Activated CD4-positive, alpha-beta T cell treated with anti-CD3 and anti-CD28 coated beads, Interleukin-10, Interleukin-2, amounts not matched to agents 100 ng/mL and 50 ng/mL, durations not matched to agents 16 hours and 8 hours (primary cell): ENCODE measurements around the gene PYGO2.
A peak's percentile ranks its signal among the peaks of the same experiment; 100 is the strongest.
"Not testable (repeated sequence)": the region's sequence is repeated elsewhere in the genome, so short reads cannot be mapped to it uniquely, and the experiment has no call there.

Experiments
- DNase-seq: peaks from one replicate; pipeline ENCODE4 v3.0.0-alpha.2; 2020

PYGO2 gene

DNA sequence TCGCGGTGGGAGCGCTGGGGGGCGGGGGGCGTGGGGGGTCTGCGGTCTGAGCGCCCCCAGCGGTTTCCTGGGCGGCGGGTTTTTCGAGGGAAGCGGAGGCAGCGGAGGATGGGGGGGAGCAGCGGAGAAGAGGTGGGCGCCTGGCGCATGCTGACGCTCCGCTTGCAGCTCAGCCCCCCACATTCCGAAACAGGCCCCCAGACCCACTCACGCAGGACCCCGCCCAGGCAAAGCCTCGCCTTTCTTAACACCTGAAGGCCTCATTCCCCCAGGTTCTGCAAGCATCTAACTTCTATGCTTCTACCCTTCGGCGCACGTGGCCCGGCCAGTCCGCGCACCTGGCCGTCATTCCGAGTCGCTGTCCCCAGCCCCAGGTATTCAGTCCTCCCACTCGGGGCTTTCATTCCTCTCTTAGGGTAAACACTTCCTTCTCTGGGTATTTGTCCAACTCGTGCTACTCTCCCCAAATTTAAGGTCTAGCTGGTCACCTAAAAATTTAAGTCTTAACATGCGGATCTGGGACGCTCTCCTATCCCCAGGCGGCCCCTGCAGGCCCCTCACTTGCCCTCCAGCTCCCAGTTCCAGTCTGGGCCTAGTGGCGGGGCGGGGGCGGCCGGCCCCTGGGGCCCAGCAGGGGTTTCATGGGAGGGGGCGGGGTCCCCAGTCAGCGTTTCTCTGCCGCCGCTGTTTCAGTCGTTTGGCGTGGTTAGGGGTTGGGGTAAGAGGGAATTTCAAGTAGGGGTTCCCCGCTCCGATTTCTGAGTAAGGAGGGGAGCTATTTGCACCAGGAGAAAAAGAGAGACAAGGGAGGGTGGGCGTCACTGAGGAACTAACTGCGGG lies 38.2 kb upstream of the PYGO2 start:
- peak; percentile 65 for DNase-seq

DNA sequence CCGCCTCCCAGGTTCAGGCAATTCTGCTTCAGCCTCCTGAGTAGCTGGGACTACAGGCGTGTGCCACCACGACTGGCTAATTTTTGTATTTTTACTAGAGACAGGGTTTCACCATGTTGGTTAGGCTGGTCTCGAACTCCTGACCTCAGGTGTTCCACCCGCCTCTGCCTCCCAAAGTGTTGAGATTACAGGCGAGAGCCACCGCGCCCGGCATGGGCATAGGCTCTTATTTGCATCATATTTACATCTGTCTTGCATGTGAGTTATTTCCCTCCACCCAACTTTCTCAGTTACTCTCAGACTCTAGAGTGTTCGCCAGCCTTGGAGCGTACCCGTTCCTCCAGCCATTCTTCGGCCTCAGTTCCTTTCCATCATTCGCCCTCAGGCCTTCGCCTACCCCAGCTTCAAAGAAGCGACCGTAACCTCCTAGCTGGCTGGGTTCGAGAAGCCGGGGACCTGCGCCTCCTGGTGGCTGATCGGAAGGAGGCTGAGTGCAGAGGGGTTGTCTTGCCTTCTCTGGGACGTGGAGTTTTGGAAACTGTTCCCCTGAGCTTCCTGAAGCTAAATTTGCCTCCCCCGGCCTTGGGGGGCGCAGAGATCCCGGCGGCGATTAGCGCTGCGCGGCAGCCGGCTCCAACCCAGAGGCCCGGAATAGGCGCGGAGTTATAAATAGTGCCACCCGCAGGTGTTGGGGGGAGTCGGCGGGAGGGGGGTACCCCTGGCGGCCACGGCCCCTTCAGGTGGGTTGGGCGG lies 37.4 kb upstream of the PYGO2 start:
- DNase-seq, result peak; percentile 90

DNA sequence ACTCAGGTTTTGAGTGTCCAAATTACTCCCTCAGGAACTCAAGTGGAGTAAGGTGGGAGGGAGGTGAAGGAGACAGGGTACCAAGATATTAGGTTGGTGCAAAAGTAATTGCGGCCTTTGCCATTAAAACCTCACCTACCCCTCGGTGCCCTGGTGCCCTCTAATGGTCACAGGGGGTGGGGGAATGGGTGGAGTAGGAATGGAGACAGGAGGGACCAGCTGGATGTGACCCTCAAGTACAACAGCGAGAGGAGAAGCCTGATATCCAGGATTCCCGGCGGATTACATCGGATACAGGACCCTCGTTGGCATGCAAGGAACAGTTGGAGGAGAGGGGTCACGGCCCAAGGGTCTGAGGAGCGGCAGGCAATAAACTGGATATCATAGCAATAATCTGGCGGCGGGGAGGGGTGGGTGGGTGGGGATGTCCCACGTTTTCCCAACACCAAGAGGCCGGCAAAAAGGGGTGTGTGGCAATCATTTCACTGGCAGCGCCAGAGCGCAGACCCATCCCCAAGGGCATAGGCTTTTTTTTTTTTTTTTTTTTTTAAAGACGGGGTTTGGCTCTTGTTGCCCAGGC lies 36.7 kb upstream of the PYGO2 start:
- no peak for DNase-seq

DNA sequence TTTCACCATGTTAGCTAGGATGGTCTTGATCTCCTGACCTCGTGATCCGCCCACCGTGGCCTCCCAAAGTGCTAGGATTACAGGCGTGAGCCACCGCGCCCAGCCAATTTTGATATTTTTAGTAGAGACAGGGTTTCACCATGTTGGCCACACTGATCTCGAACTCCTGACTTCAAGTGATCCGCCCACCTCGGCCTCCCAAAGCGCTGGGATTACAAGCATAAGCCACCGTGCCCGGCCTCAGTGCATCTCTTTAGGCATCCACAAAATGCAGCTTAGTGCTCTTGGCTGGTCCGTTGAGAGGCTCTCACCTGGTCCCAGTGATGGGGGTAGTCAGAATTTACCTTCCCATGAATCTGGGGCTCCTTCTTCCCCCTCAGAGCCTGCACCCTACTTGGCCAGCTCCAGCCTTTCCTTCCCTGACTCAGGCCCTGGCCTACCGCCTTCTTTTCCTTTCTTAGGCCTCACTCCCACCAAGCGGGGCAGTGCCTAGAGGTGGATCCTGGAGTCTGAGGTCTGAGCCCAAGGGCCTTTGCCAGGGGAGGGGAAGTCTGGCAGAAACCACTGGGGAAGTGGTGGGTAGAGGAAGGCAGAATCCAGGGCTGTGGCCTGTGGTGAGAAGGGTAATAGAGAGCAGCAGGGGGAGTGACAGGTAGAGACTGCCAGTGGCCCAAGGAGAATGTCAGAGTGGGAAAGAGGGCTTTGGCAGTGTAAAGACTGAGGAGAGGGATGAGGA lies 35.6 kb upstream of the PYGO2 start:
- DNase-seq, result no peak

DNA sequence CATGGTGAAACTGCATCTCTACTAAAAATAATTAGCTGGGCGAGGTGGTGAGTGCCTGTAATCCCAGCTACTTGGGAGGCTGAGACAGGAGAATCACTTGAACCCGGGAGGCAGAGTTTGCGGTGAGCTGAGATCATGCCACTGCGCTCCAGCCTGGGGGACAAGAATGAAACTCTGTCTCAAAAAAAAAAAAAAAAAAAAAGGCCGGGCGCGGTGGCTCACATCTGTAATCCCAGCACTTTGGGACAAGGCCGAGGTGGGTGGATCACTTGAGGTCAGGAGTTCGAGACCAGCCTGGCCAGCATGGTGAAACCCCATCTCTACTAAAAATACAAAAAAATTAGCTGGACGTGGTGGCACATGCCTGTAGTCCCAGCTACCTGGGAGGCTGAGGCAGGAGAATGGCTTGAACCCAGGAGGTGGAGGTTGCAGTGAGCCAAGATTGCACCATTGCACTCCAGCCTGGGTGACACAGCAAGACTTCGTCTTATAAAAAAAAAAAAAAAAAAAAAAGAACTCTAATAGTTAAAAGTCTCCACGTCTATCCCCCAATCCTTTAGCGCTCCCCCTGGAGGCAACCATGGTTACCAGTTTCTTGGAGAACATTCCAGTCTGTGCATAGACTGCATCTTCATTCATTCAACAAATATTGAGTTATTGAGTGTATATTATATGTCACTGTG lies 33.9 kb upstream of the PYGO2 start:
- DNase-seq, result not testable (repeated sequence)

DNA sequence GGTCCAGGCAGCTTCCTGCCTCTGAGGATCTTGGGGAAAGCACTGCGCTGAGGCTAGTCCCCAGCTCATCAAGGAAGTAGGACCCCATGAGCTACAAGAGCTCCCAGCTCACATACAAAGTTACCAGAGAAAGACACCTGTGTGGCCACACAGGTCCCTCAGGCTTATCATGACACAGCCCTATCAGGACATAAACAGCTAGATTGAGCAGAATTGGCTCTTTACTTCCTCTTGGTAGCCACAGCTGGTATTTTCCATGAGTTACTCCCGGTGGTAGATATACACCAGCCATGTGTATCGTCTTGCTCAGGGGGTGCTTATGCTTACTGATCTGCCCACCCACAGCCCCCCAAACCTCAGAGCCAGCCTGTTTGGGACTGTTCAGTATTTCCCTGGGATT lies 33.0 kb upstream of the PYGO2 start:
- no peak for DNase-seq

DNA sequence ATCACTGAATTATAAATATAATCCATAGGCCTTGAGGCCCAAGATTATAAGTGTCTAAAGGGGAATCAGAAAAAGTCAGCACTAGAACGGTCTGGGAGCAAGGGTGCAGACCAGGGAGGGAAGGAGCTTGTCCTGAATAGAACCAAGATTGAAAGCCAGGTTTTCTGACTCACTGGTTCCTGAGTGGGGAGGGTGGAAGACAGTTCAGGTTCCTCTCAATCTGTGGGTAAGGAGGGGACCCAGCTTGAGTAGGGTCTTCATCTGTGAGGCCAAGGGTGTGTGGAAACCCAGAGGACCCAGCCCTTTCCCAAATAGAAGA lies 32.6 kb upstream of the PYGO2 start:
- DNase-seq, result no peak

DNA sequence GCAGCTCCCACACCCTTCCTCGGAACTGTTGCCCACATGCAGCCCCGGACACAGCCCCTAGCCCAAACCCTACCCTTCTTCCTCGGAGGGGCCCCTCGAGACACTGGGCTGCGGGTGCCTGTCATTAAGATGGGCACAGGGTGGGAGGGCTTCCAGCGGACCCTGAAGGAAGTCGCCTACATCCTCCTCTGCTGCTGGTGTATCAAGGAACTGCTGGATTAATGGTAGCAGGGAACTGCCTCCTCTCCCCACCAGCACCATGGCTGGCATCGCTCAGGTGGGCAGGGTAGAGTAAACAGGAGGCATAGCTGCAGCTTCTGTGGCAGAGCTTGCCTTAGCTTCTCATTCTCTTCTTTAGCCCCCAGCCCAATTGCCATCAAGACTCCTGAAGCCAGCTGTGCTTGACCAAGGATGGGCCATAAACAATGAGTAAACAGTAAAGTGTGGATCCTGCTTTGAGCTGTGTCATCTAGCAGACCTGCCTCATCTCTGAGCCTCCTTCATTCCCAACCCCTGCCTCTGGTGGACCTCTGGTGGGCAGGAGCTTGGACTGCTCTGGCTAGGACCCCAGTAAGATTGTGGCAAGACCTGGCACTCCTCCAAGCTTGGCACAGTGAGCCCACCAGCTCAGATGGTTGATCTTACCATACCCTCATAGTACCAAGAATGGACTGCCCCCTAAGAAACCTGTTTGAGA lies 32.1 kb upstream of the PYGO2 start, which contains the start of gene LENEP:
Gene LENEP (plus strand): TSS at position 15 of the 697 bp plus-strand sequence. CDS start 22 bp downstream, at position 37.
- no peak for DNase-seq

DNA sequence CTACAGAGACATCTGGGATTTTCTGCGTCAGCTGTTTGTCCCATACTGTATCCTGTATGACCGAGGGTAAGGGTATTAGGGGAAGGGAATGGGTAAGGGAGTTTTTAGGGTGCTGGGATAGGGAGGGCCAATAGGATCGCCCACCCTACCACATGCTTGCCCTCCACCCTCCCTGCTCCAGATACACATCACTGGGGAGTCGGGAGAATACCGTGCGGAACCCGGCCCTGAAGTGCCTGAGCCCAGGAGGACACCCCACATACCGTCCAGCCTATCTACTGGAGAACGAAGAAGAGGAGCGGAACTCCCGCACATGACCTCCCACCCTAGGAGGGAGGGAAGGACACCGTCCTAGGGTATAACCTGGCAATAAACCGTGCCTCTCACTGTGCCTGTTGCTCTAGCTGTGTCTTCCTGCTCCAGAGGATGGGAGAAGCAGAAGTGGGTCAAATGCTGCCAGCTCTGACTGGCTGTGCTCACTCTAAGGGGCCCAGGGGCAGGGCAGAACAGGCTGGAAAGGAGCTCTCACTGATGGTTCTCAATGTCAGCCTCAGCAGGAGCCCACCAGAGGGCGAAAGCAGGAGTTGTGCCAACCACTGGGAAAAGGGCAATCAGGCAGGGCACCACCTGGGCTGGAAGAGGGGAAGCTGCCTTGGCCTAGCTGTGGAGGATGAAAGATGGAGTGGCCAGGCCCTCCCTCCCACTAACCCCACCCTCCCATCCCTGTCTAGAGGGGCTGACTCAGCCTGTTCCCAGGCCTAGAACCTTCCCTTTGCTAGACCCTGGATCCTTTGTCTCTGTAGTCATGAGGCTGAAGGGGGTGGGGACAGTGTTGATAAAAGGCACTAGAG lies 31.4 kb upstream of the PYGO2 start:
- no peak for DNase-seq

DNA sequence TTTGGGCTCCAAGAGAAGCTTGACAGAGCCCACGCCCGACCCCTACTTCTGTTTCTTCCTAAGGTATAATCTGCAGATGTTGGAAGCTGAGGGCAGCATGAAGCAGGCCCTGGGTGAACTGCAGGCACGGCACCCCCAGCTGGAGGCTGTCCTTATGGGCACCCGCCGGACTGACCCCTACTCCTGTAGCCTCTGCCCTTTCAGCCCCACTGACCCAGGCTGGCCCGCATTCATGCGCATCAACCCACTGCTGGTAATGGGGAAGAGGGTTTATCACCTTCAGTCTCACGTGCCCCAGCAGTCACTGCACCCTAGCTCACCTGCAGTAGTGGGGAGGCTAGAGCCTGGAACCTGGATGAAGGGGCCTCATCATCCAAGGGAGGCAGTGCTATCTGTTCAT lies 28.7 kb upstream of the PYGO2 start:
- no peak for DNase-seq

DNA sequence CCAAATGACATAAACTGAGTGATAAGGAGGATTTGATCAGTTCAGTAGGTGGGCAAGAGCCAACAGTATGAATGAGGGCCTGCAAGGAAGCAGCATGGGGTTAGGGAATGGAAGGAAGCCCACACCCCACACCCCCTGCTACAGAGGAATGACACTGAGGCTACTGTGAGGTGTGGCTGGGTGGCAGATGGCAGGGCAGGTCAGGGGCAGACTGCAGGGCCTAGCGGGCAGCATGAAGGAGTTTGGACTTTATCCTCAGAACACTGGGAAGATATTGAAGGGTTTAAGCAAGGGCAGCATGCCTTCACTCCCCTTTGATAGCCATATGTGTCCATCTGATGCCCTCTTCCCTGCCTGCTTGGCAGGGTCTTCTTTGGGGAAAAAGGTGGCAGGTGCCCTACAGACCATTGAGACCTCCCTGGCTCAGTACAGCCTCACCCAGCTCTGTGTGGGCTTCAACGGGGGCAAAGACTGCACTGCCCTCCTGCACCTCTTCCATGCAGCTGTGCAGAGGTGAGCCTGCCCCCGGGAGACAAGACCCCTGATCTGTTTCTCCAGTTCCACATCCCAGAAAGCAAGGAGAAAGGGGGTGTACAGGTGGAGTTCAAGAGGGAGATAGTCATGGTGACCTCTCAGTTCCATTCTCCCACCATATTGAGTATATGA lies 27.7 kb upstream of the PYGO2 start:
- DNase-seq, result no peak

DNA sequence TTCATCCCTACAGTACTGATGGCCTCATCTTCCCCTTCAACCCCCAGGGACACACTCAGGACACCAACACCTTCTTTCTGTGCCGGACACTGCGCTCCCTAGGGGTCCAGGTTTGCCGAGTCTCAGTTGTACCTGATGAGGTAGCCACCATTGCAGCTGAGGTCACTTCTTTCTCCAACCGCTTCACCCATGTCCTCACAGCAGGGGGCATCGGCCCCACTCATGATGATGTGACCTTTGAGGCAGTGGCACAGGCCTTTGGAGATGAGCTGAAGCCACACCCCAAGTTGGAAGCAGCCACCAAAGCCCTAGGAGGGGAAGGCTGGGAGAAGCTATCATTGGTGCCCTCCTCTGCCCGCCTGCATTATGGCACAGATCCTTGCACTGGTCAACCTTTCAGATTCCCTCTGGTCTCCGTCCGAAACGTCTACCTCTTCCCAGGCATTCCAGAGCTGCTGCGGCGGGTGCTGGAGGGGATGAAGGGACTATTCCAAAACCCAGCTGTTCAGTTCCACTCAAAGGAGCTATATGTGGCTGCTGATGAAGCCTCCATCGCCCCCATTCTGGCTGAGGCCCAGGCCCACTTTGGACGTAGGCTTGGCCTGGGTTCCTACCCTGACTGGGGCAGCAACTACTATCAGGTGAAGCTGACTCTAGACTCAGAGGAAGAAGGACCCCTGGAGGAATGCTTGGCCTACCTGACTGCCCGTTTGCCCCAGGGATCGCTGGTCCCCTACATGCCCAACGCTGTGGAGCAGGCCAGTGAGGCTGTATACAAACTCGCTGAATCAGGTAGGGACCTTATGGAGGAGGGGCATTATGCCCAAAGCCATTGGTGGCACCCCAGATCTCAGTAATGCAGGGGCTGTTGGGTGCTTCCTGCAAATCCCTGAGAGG lies 26.7 kb upstream of the PYGO2 start:
- no peak for DNase-seq

DNA sequence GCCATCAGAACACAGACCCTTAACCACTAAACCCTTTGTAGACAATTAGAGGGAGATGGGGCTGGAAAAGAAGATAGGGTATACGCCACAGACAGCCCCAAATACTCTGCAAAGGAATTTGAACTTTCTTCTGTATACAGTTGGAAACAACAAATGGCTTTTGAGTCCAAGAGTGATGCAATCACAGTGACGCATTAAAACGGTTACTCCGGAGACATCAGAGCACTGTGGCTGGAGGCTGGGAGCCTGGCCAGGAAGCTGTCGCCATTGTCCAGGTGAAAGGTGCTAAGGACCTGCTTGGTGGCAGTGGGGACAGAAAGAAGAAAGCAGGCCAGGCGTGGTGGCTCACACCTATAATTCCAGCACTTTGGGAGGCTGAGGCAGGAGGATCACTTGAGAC lies 25.7 kb upstream of the PYGO2 start:
- DNase-seq, result no peak

DNA sequence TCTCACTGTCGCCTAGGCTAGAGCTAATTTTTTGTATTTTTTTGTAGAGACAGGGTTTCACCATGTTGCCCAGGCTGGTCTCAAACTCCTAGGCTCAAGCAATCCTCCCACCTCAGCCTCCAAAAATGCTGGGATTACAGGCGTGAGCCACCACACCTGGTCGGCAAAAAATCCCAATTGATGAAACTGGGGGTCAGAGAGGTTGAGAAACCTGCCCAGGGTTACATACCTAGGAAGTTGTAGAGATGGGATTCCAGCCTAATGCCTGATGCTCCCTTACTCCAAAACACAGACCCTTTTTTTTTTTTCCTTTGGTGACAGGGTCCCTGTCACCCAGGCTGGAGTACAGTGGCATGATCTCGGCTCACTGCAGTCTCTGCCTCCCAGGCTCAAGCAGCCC lies 25.2 kb upstream of the PYGO2 start:
- not testable (repeated sequence) for DNase-seq

DNA sequence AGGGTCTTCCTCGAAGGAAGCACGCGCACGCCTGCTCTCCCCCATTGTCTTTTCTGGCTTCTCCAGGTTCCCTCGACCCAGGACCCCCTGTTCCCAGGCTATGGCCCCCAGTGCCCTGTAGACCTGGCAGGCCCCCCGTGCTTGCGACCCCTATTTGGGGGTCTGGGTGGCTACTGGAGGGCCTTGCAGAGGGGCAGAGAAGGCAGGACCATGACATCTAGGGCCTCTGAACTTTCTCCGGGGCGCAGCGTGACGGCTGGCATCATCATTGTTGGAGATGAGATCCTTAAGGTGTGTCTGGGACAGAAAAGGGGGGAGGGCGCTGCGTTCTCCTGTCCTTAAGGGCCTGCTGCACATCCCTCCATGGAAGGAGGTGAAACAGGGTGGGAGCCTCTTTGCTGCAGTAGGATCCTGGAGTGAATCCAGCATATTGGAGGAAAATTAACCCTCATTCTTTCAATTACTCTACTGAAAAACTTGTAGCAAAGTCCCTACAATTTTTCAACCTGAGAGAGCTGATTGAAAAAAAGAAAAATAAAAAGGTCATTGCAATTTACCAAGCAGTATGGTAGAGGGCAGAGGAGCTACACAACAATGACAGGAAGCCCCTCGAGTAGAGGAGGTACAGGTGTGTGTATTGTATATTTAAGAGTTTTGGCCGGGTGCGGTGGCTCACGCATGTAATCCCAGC lies 22.3 kb upstream of the PYGO2 start:
- no peak for DNase-seq

DNA sequence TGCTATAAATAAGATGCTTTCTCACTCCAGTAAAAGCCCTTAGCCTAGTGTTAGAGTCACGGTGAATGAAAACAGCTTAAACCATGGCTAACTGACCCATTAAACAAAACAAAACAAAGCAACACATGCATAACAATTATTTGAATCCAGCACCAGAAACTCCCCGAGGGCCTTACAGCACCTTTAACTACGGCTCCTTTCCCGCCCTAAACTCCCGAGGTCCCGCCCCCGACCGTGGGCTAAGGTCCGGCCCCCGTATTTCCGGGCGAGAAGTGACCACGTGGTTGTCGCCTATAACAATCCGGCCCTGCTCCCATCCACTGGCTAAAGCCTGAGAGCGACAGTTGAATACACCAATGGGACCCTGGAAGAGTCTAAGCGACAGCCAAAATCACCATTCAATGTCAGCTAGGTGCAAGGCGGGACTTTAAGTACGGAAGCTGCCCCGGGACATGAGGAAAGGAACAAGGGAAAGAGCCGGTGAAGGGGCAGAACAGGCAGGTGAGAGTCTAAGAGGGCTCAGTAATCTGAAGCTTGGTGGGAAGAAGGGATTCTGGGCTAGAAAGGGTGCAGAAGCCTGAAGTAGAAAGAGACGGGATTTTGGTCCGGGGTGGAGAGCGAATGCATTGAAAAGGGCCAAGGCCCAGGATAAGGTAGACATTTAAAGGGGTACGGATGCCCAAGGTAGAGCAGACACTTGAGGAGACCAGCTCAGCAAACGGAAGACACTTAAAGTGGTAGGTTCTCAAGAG lies 21.5 kb upstream of the PYGO2 start, which contains the start of gene FLAD1:
Gene FLAD1 (plus strand): TSS at position 448 of the 752 bp plus-strand sequence. CDS start 351 bp downstream, outside the sequence.
- DNase-seq, result peak; percentile 100

DNA sequence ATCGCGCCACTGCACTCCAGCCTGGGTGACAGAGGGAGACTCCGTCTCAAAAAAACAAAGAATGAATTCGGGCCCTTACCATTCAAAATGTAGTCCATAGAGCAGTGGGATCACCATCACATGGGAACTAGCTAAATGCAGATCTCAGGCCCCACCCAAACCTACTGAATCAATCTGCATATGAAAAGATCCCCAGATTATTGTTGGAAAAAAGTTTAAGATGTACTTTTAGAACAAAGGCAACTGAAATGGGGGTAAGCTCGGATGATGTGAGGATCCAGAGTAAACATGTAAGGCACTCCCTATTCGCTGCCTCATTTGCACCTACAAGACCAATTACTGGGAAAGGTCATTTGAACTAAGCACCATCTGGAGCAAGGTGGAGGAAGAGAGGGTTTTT lies 20.8 kb upstream of the PYGO2 start:
- no peak for DNase-seq

DNA sequence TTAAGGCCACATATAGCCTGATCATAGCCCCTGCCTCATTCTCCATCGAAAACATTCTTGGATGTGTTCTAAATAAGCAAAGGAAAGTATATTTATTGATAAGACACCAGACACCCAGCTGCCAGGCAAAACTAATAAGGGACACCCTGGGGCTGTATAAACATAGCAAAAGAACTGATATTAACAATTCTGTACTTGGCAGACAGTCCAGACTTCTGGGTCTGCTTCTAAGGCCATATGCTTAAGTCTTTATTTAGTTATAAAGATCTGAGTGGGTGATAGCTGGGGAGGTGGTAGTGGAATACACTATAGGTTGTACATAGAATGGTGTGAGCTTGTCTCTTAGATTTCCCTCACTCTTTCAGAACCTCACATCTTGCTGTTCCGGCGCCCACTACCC lies 16.8 kb upstream of the PYGO2 start:
- DNase-seq, result no peak
